Right lobe of liver (tissue), 4 donors: Measurements from ENCODE around the gene ZNF576.

Source experiments
- POLR2A ChIP-seq: fragments of 450-650 bp; IDR thresholded peaks from one replicate; pipeline ENCODE4 v1.6.1; 2017; ENCODE audit warnings: antibody characterized with exemption, mild to moderate bottlenecking
- TF ChIP-seq, protein P1 (sequence below), 4 donors: fragments of 200-600 bp in 3 of 4; fragments of 450-650 bp in 1 of 4; IDR thresholded peaks; one replicate each; pipeline versions ENCODE4 v1.5.1 to v1.8.0; 2016 to 2022; ENCODE audit warnings: antibody characterized with exemption in 4 of 4, mild to moderate bottlenecking in 2 of 4
- donor health status: DM: no; HTN: no; CAD: no.
- donor health status: DM: no; HTN: no; CAD: no.
- donor health status: DM: no; HTN: yes; CAD: no.

GRCh38 chr19:43644181-43644580 lies 47.8 kb downstream of the ZNF576 start:
- TF ChIP-seq, protein P1, sequence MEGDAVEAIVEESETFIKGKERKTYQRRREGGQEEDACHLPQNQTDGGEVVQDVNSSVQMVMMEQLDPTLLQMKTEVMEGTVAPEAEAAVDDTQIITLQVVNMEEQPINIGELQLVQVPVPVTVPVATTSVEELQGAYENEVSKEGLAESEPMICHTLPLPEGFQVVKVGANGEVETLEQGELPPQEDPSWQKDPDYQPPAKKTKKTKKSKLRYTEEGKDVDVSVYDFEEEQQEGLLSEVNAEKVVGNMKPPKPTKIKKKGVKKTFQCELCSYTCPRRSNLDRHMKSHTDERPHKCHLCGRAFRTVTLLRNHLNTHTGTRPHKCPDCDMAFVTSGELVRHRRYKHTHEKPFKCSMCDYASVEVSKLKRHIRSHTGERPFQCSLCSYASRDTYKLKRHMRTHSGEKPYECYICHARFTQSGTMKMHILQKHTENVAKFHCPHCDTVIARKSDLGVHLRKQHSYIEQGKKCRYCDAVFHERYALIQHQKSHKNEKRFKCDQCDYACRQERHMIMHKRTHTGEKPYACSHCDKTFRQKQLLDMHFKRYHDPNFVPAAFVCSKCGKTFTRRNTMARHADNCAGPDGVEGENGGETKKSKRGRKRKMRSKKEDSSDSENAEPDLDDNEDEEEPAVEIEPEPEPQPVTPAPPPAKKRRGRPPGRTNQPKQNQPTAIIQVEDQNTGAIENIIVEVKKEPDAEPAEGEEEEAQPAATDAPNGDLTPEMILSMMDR (IDR thresholded peaks at IDR 0.05), result no peak
- no peak for TF ChIP-seq POLR2A
